GM19395 (cell line): ENCODE results near the gene PHF14.
A peak's percentile ranks its signal among the peaks of the same experiment; 100 is the strongest.

Experiments
- ATAC-seq: cut with Tn5 transposase; IDR thresholded peaks from one replicate; pipeline ENCODE4 v1.9.1; 2021; ENCODE audit warnings: mild to moderate bottlenecking, moderate library complexity; ENCODE audit not compliant: unreplicated experiment

PHF14 gene

DNA sequence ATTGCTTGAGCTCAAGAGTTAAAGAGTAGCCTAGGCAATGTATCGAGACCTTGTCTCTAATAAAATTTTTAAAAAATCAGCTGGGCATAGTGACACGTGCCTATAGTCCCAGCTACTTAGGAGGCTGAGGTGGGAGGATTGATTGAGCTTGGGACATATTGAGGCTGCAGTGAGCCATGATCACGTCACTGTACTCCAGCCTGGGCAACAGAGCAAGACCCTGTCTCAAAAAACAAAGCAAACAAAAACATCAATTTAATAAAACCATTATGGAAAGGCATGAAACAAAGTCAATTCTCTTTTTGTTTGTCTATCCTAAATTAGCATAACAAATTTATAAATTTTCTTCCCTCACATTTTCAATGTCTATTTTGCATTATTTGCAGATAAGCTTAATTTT, 108.4 kb downstream of the PHF14 start:
- no peak for ATAC-seq

DNA sequence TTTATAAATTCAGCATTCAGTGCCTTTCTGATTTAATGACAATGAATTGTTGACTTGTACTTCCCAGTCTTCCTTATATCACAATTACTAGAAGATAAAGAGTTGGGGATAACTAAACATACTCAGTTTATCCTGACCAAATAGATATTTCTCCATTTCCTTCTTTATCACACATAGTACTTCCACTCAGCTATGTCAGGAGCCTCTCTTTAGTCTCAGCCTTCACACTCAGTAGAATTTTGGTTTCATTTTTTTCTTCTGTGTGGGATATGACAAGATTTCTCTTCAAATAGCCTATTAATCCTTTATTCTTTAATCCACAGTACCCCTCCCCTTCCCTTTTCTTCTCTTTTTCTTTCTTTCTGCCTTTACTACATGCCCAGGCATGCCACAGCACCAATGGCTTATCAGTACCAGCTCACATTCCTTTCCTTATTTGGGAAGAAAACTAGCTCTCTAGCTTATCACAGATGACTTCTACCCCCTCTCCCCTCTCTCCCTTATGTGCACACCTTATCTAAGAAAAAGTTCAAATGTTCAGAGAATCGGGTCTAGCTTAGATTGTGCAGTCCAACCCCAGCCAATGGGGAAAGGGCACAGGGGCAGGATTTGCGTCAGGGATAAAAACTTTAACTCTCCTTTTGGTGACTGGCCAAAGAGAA, 109.0 kb downstream of the PHF14 start:
- no peak for ATAC-seq

- ATAC-seq: no peak
Observed at GRCh38 chr7:11083214-11083568, 109.5 kb downstream of the PHF14 start.

DNA sequence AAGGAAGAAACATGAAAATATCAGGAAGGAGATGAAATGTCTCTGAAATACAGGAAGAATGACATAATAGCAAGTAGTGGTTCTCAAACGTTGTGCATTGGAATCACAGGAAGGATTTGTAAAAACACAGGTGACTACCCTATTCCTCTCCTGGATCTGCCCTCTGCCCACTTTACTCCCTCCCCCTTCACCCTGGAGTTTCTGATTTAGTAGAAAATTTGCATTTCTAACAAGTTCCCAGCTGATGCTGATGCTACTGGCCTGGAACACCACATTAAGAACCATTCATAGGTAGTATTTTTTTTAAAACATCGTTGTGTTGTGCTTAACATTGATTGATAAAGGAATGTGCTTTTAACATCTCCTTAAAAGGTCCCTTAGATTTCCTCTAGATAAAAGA, 130.9 kb downstream of the PHF14 start:
- ATAC-seq: no peak

DNA sequence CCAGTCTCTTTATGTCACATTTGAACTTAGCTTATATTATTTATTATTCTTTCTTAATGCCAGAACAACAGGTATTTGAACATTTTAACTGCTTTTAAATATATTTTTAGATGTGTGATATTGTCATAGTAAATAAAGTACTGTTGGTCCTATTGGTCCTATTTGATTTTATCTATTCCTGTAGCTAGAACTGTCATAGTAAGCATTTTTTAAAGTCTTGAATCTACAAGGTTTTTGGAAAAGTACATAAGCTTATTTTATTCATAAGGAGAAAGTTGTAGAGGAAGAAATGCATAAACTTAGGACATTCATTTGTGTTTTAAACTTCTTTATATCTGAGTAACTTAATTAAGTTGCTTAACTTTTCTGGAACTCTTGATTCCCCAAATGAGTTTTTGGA, 136.0 kb downstream of the PHF14 start:
- ATAC-seq: no peak

DNA sequence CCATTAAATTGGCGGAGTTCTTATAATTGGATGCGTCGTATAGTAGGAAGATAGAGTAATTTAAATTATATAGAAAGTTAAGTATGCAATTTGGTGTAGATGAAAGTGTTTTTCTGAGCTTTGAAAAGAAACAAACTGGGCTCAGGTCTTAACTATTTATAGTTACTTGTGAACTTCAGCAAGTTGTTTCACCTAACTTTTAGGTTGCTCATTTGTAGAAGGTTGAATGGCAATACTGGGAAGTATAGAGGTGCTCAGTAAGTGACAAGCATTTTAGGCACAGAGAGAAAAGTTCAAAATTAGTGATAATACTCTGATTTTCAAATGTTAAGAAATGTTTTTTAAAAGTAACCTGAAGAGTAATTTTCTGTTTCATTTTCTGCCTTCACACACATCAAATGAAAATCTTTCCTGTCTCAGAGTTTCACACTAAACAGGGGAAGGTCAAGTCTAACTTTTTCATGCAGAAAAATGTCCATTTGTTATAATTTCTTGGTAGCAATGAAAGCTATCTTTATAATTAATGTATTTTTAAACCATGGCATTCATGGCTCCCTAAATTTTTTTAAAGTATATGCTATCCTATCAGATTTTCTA, 146.5 kb downstream of the PHF14 start:
- ATAC-seq: peak; percentile 84

DNA sequence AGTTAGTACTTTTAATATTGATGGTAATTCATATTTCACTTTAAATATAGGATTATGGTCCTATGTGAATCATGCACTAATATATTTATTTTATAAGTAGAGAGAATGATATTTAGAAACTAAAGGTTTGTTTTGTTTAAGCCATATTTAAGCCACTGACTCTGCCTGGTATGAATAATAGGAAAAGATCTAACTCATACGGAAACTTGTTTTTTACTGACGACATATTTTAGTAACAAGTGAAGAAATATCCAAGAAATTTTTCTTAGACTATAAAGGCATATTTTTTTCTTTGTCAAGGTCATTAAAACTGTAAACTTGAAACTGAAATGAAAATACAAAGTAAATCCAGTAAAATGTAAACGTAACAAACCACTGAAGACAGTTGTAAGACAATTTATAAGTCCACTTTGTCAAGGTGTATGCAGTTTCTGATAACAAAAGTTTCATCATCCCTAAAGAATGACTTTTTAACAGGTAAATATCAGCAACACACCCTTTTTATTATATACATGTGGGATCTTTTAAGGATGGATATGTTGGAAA, 147.1 kb downstream of the PHF14 start:
- peak; percentile 42 for ATAC-seq

- no peak for ATAC-seq
Observed at GRCh38 chr7:11124856-11125559, 151.3 kb downstream of the PHF14 start.

GRCh38 chr7:11127114-11127785, 153.6 kb downstream of the PHF14 start:
- ATAC-seq: no peak

- ATAC-seq: no peak
Observed at GRCh38 chr7:11127988-11128387, 154.3 kb downstream of the PHF14 start.

DNA sequence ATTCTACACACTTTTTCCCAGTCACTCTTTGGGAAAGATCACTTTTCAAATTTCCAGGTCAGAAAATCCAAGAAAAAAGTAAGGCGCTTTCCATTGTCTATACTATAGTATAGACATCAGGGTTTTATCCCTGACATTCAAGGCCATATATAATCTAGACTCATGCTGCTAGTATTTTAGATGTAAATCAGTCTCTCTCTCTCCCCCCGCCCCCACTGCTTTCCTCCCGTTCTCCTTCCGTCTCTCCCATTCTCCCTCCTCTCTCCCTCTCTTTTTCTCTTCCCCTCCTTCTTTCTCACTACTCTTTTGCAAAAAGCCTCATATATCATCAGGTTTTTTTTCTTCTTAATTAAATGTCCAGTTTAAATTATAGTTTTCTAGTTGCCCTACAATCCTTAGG, 154.8 kb downstream of the PHF14 start:
- no peak for ATAC-seq

- ATAC-seq: no peak
Observed at GRCh38 chr7:11130012-11130411, 156.3 kb downstream of the PHF14 start.

DNA sequence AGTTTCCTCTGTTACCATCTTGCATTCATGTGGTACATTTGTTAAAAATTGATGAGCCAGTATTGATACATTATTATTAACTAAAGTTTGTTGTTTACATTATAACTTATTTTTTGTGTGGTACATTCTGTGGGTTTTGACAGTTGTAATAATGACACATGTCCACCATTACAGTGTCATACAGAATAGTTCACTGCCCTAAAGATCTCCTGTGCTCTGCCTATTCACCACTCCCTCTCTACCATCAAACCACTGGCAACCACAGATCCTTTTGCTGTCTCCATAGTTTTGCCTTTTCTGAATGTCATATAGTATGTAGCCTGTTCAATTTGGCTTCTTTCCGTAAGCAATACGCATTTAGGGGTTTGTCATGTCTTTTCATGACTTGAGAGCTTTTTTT, 156.9 kb downstream of the PHF14 start:
- no peak for ATAC-seq

DNA sequence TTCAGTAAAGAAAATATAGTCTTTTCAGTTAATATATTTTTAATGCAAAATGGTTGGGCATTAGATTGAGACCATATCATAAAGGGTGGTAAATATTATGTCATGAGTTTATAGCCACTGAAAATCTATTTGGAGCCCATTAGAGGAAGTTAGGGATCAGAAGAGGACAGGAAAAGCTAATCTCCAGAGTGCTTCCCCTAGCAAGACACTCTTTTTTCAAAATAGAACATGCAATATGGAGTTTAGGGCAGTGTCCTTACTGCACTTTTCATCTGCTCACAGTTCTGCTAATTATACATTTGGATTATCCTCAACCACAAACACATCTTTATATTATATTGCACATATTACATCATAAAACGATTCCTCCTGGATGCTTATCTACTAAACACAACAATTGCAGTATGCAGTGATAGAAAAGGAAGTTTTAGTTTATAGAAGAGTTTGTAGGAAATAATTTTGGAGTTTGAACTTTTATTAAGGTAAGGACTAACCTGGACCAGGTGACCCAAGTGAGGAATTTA, 159.8 kb downstream of the PHF14 start:
- no peak for ATAC-seq

DNA sequence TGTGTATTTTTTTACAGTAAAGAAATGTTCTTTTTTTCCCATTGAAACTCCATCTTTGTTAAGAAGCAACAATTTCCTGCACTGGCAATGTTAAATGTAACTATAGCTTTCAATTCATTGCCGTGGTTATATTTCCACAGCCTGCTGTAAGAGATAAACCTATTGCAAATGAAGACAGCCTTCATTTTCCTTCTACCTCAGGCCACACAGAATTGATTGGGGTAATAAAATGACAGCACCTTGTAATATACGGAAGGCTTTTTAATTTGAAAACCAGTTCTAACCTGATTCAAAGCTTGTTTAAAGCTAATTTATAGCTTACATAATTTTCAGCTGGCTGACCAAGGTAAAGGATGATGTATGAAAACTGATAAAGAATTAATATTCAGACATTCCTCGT, 161.9 kb downstream of the PHF14 start:
- no peak for ATAC-seq

- no peak for ATAC-seq
Observed at GRCh38 chr7:11141541-11141940, 167.9 kb downstream of the PHF14 start.

DNA sequence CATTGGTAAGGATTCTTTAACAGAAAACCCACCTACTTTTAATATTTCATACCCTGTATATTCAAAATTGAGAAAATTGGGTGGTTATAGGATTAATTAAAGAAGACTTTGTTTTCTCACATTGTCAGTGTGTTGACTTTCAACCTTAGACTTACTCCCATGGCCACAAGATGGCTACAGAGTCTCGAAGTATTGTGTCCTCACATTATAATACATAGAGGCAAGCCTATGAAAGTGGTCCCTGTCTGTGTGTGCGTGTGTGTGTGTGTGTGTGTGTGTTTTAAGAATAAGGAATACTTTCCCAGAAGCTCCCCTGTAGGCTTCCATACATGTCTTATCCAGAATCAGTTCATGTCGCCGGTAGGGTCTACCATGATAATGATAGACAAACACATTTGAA, 180.0 kb downstream of the PHF14 start:
- ATAC-seq: no peak

GRCh38 chr7:11155883-11156282, 182.2 kb downstream of the PHF14 start:
- ATAC-seq: no peak

GRCh38 chr7:11161499-11161898, 187.8 kb downstream of the PHF14 start:
- no peak for ATAC-seq

- no peak for ATAC-seq
Observed at GRCh38 chr7:11163220-11163619, 189.5 kb downstream of the PHF14 start.

DNA sequence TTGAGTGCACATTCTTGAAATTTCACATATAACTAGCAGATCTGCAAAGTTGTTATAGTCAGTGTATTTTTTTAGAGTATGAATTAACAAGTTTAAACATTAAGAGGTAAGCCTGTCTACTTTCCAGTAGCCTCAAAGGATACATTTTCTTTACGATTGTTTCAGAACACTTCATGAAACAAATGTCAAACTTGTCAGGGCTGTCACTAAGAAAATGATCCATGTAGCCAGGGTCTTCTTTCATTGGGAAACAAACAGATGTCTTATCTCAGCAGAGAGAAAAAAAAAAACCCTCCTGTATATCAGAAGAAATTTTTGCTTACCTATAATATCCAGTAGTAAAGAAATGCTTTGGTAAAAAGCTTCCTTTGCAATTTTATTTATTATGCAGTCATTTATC, 192.4 kb downstream of the PHF14 start:
- ATAC-seq: no peak
